ENCODE results near the gene AMDHD1.
"Not testable (repeated sequence)": the region's sequence is repeated elsewhere in the genome, so short reads cannot be mapped to it uniquely, and the experiment has no call there.

The AMDHD1 gene

GRCh38 chr12:95963096-95963495 lies 20.0 kb downstream of the AMDHD1 start:
- DNase-seq (ENCODE audit: low spot score) = no peak

- no peak for DNase-seq (ENCODE audit: low spot score)
Measured at GRCh38 chr12:95966287-95966870, 23.2 kb downstream of the AMDHD1 start.

- no peak for DNase-seq (ENCODE audit: low spot score)
Measured at GRCh38 chr12:95967301-95967700, 24.2 kb downstream of the AMDHD1 start.

DNA sequence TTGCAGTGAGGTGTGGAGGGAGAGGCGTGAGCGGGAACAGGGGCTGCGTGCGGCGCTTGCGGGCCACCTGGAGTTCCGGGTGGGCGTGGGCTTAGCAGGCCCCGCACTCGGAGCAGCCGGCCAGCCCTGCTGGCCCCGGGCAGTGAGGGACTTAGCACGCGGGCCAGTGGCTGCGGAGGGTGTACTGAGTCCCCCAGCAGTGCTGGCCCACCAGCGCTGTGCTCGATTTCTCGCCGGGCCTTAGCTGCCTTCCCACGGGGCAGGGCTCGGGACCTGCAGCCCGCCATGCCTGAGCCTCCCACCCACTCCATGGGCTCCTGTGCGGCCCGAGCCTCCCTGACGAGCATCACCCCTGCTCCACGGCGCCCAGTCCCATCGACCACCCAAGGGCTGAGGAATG lies 26.0 kb downstream of the AMDHD1 start:
- not testable (repeated sequence) for DNase-seq (ENCODE audit: low spot score)

GRCh38 chr12:95970905-95971304 lies 27.8 kb downstream of the AMDHD1 start:
- DNase-seq (ENCODE audit: low spot score) = no peak

GRCh38 chr12:95972832-95973456 lies 29.8 kb downstream of the AMDHD1 start:
- no peak for DNase-seq (ENCODE audit: low spot score)

DNA sequence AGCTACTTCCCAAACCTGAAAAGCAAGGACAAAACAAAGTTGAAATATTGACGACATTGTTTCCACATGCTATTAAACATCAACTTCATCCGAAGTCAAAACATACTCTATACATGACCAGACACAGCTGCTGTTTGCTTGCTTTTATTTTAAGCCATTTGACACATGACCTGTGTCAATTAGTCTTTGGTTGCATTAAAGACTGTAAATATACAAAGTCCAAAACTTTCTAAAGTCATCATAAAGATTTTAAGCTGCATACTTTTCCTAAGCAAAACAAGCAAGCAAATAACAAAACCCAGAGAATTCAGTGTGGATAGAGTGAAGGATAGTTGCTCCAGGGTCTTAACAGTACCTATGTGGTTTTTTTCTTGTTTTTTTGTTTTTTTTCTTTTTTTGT lies 31.2 kb downstream of the AMDHD1 start:
- no peak for DNase-seq (ENCODE audit: low spot score)

- DNase-seq (ENCODE audit: low spot score) = no peak
Measured at GRCh38 chr12:95975491-95975890, 32.4 kb downstream of the AMDHD1 start.

DNA sequence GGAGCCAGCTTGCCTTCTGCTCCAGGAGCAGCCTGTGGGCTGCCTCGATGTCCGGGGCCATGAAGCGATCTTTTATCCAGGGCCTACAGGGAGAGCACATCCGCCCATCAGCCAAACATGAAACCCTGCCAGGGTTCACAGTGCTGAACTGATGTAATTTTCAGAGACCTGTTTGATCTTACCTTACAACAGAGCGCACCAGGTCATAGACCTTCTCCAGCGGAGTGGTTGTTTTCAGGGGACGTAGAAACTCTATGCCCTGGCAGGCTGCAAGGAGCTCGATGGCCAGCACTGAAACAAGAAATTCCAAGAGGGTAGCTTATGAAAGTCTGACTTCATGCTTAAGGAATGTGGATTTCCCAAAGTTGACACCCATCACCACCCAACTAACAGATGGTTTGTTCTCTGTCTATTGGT lies 33.3 kb downstream of the AMDHD1 start:
- no peak for DNase-seq (ENCODE audit: low spot score)

DNA sequence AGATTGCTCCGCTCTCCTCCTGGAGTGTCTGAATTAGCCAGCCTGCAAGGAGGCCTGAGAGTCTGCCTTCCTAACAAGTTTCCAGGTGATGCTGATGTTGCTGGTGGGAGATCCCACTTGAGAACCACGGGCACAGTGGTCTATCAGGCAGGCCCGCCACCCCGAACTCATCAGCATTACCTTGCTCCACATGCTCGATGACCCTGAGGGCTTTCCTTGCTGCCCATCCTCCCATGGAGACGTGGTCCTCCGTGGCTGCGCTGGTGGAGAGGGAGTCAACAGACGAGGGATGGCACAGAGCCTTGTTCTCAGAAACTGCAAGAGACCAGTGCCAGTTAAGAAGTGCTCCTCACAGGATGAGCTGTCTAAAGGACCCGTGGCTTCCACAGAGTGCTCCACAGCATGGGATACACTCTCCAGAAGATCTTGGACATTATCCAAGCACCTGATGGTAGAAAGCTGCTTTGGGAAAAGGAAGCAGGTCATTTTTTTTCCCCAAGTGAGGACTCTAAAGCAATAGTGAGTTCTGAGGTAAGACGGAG lies 34.7 kb downstream of the AMDHD1 start:
- no peak for DNase-seq (ENCODE audit: low spot score)

DNA sequence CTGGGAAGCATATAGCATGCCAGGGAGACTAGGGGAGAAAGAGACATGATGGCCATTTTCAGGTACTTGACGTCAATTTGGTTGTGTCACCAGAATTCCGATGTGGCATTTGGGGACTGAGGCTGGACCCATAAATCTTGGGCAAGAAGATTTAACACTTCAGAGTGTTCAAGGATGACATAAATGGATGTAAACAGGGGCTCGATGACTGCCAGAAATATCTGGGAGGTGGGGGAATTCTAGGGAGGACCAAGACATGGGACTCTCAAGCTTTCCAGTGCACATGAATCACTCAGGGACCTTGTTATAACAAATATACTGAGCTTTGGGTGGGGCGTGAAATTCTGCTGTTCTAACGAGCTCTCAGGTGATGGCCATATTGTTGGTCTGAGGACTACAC lies 35.2 kb downstream of the AMDHD1 start:
- DNase-seq (ENCODE audit: low spot score) = no peak

GRCh38 chr12:95978774-95979173 lies 35.6 kb downstream of the AMDHD1 start:
- no peak for DNase-seq (ENCODE audit: low spot score)

- DNase-seq (ENCODE audit: low spot score) = no peak
Measured at GRCh38 chr12:95980437-95980836, 37.3 kb downstream of the AMDHD1 start.

- DNase-seq (ENCODE audit: low spot score) = no peak
Measured at GRCh38 chr12:95982602-95983001, 39.5 kb downstream of the AMDHD1 start.

- DNase-seq (ENCODE audit: low spot score) = no peak
Measured at GRCh38 chr12:95984682-95985081, 41.6 kb downstream of the AMDHD1 start.

GRCh38 chr12:95986635-95987570 lies 43.8 kb downstream of the AMDHD1 start:
- DNase-seq (ENCODE audit: low spot score) = no peak

GRCh38 chr12:95988506-95989275 lies 45.6 kb downstream of the AMDHD1 start:
- DNase-seq (ENCODE audit: low spot score) = no peak

GRCh38 chr12:95989504-95990123 lies 46.5 kb downstream of the AMDHD1 start:
- no peak for DNase-seq (ENCODE audit: low spot score)

GRCh38 chr12:95990136-95990535 lies 47.0 kb downstream of the AMDHD1 start:
- DNase-seq (ENCODE audit: low spot score) = no peak

GRCh38 chr12:95993907-95994306 lies 50.8 kb downstream of the AMDHD1 start:
- no peak for DNase-seq (ENCODE audit: low spot score)

DNA sequence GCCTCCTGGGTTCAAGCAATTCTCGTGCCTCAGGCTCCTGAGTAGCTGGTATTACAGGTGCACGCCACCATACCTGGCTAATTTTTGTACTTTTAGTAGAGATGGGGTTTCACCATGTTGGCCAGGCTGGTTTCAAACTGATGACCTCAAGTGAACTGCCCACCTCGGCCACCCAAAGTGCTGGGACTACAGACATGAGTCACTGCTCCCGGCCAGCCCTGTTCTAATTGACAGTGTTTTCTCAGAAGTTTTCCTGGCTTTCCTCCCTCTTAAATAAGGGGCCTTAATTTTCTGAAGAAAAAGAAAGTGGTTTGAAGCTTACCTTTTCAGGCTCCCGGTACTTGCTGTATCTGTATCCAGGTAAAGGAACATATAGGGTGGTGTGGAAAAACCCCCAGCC lies 51.3 kb downstream of the AMDHD1 start:
- DNase-seq (ENCODE audit: low spot score) = no peak

Data from D341Med (cell line).